UCSD-AML1 (cell line): ENCODE measurements around the gene CDK18.

Experiments
- DNase-seq: peaks from one replicate; lab custom pipeline; 2025; ENCODE audit not compliant: unreplicated experiment; lab: John Stamatoyannopoulos, UW

Gene CDK18

DNA sequence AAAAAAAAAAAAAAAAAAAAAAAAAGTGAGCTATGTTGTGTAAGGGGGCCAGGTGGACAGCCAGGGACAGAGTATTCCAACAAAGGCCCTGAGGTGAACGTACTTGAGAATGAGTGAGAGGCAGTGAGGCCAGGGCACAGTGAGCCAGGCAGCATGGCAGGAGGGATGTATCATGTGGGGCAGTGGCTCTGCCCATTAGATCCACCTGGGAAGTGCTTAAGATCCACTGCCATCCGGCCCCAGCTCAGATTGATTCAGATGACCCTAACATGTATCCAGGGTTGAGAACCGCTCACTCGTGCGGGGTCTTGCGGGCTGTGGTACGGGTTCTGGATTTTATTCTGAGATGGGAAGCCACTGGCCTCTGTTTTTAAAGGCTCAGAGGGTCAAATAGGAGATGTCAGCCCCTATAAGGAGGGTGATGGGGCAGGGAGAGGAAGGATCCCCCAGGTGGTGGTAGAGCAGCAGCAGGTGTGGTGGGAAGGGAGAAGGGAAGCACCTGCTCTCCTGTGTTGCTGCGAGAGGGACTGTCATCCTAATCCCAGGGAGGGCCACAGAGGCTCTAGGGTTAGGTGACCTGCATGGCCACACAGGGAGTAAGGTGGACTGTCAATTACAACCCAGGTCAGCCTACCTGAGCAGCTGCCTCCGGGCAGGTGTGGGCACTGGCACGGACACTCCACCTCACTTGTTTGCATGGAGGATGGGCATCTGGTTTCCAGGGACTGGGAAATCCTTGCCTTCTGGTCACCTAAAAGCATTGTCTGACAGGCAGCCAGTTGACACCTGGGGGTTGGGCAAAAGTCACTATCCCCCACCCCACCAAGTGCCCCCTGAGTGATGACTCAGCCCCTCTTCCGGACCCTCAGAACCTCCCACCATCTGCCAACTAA lies 31.6 kb downstream of the CDK18 start:
- no peak for DNase-seq

DNA sequence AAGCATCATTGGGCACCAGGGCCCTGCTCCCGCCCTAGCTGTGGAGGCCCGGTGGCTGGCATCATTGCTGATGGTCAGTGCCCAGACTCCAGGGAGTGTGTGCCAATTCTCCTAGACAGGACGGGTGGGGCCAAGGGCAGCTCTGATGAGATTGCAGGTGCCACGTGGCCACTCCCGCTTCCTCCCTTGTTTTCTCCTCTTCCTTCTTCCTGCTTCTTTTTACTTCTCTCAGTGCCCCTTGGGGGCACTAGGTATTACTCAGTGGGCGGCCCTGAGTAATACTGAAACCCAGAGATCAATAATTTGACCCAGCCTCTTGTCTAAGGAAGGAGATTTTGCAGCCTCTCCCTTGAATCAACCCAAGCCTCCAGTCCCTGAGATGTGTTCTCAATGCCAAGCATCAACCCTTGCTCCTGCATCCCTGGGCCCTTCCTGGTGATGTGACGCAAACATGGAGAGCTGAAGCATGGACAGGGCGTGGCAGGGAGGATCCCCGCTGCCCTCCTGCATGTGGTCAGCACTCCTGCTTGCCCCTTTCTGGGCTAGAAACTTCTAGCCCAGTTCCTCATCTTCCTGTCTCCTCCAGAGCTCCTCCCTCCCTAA lies 32.4 kb downstream of the CDK18 start:
- DNase-seq = no peak

DNA sequence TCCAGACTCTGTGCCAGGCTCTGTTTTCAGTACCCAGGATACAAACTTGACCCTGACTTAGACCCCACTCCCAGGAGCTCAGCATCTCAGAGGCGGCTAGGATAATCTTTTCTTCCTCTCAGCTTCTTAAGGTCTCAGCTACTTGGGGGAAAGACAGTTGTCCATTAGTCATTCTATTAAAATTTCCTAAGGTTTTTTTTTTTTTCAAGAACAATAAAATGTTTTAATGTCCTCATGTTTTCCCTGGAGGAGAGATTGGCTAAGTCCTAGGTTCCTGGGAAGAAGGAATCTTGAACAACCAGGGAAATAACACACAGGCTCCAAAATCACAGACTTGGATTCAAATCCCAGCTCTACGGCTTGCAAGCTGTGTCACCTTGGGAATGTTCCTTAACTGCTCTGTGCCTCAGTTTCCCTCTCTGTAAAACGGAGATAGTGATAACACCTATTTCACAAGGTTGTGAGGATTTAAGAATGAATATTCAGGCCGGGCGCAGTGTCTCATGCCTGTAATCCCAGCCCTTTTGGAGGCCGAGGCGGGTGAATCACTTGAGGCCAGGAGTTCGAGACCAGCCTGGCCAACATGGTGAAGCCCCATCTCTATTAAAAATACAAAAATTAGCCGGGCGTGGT lies 33.0 kb downstream of the CDK18 start:
- DNase-seq = no peak

DNA sequence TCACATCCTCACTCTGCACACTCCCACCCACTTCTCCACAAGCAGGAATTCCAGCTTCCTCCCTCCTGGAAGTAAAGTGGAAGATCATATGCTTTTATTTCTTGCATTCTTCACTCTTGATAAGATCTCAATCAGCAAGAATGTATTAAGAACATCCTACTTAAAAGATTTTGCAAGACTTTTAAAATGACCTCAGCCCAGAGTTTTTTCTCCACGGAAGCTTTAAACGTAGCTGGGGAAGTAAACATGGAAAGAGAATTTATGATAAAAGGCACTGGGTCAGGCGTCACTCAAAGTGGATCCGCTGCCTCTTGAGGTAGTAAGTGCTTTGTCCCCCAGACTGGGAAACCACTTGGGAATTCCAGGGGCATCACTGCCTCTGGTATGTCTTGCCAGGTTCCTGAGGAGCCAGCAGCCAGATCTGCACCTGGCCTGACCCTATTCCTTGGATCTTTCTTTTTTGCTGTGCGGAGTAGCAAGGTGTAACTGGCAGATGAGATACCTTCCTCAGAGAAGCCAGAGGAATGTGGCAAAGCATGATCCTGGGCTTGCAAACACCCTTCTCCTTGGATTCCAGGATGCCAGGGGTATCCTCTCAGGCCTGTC lies 33.9 kb downstream of the CDK18 start:
- DNase-seq = no peak

DNA sequence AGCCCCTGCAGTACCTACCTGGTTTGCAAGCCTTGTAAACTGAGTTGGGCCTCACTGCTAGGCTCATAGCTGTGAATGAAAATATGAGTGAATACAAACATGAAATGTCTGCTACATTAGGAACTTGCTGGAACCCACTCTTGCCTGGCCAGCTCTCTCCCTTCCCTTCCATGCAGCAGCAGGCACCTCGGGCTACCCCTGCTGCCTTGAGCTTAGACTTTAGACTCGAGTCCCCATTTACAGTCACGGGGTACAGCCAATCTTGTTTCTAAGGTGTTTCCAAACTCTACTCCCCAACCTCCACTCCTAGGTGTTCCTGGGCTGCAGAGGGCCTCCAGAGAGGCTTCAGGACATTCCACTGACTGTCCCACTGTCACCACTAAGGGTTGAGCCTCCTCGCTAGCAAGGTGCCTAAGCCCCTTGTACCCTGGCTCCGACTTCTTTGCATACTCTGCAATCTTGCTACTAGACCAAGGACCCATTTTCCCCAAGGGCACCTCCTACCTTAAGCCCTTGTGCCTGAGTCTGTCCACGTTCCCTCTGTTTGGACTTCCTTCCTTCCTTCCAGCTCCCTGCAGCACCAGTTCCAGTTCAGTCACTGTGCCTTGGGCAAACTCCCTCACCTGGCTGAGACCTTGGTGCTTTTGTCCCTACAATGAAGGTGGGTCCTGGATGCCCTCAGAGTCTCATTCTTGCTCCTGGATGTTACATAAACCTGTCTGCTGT lies 36.9 kb downstream of the CDK18 start:
- DNase-seq = no peak

DNA sequence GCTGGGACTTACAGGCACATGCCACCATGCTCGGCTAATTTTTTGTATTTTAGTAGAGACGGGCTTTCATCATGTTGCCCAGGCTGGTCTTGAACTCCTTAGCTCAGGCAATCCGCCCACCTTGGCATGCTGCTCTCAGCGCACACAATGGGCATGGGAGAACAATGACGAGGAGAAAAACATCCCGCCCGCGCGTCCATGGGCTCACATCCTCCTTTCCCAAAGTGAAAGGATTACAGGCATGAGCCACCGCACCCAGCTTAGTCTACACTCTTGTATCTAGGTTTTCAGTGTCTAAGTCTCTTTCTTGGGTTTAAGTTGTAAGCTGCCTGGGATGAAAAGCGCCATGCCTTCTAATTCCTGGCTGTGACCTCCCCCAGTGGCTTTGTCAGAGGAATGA lies 37.9 kb downstream of the CDK18 start:
- DNase-seq = no peak

DNA sequence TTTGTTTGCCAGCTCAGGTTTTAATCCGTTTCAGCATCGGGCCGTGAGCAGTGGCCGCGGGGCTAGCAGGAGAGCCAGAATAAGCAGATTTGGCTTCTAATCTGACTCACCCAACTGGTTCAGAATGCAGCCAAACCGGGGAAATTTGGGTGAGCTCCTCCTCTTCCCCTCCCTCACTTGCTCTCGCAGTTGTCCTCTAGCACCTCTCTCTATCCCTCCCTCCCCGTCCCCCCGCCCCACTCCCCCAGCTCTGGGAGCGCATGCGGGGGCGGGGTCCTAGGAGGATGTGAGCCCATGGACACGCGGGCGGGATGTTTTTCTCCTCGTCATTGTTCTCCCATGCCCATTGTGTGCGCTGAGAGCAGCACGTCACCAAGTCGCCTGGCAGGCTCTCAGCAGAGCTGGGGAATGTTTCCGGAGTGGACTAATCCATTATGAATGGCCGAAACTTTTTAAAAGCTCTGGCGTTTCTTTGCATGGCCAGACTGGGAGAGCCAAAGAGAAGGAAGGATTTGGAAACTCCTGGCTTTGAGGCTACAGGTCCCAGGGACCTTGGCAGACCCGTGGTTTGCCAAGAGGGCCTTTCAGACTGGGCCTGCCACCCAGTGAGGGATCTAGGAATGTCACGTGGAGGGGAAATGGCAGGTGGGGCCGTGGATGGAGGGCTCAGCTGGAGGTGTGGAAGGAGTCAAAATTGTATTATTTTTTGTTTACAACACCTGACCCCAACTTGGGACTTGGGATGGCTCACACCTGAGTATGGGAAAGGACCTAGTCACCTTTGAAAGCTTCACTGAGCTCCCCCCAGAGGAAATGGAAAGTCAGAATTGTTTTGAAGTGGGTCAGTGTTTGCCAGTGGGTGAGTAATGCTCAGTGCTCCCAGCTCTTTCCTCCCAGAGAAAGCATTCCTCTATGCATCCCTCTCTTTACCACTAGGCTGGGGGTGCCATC lies 39.2 kb downstream of the CDK18 start:
- peak; percentile 70 for DNase-seq

DNA sequence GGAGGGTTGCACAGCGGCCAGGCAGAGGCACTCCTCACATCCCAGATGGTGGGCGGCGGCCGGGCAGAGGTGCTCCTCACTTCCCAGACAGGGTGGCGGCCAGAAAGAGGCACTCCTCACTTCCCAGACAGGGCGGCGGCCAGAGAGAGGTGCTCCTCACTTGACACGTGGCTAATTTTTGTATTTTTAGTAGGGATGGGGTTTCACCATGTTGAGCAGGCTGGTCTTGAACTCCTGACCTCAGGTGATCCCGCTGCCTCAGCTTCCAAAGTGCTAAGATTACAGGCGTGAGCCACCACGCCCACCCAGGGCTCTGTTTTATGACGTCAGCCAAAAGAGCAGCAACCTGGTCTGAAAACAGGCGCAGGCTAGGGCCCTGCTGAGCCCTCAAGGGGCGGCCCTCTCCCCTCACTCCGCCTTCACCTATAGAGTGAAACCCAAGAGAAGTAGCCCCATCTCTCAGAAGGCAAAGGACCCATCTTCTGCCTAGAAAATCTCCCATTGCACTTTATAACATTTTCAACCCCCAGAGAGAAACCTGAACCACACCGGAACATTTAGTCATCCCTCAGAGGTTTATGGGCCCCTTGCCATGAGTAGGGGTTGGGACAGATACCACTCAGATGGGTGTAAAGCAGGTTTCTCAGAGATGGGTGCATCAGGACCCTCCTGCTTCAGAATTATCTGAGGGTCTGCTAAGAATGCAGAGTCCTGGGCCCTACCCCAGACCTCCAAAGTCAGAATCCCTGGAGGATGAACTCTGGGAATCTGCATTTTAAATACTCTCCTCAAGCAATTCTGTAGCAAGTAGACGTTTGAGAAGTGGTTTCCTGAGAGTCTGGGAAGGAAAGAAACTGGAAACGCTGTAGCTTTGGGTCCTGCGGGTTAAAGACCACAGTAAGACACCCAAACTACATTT lies 40.8 kb downstream of the CDK18 start:
- no peak for DNase-seq

DNA sequence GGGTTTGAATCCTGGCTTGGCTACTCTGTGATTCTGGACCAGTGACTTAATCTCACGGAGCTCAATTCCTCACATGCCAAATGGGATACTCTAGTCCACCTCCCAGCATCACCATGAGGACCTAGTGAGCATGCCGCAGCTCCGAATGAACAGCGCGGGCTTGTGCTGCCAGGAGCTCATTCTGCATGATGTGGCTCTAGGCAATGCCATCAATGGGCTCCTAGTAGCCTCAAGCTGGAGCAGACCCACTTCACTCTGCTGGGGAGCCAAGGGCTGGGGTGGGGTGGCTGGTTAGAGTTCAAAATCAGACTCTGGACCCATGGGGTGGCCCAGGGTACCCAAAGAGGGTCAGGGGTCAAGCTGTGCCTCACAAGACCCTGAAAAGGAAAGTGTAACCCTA lies 41.5 kb downstream of the CDK18 start:
- no peak for DNase-seq

DNA sequence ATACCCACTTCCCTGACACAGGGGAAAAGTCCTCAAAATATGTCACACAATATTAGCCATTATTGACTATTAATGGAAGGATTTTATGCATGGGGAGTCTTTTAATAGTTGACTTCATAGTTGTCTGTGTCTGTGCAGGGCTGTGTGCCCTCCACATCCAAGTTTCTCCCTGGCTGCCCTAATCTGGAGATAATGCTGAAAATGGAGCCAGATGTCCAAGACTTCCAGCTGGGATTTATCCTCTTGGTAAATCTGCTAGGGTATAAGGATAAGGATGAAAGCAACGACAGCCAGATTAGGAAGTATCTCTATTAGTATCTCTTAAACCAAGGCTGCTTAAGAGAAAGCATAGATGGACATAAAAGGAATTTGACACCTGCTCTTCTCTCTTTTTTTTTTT lies 42.1 kb downstream of the CDK18 start:
- no peak for DNase-seq

DNA sequence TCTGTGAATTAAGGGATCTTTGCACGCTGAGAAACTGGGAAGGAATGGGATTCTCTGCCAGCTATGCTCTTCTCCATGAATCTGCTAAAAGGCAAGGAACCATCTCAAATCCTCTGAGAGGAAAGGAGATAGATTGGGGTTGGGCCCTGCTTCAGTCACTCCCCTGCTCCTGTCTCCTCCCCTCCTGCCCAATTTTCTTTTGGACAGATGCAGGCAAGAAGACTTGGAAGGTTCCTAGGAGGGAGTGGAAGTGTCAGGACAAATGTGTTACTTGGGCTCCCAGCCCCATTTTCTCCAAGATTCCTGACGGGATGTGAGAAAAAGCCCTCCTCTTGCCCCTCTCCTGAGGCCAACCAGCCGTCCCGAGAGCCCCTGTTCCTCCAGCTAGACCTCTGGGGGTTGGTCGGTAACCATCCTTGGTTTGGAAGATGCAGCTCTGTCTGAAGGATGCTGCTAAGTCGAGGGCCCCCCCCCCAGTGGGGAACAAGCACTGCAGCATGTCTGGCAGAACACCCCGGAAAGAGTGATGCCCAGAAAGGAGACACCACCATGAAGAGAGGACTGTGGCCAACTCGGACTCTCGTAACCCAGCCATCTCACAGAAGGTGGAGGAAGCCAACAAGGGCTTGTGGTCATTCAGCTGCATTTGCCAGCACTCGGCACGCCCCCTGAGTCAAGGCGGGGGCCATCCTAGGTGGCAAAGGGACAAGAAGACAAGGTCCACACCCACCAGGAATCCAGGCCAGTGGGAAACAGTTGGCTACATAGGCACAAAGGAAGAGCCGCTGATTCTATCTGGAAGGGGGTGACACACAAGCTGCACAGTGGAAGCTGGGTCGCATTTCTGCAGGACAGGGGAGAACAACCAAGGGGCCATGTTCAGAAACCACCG lies 43.7 kb downstream of the CDK18 start:
- DNase-seq = no peak

DNA sequence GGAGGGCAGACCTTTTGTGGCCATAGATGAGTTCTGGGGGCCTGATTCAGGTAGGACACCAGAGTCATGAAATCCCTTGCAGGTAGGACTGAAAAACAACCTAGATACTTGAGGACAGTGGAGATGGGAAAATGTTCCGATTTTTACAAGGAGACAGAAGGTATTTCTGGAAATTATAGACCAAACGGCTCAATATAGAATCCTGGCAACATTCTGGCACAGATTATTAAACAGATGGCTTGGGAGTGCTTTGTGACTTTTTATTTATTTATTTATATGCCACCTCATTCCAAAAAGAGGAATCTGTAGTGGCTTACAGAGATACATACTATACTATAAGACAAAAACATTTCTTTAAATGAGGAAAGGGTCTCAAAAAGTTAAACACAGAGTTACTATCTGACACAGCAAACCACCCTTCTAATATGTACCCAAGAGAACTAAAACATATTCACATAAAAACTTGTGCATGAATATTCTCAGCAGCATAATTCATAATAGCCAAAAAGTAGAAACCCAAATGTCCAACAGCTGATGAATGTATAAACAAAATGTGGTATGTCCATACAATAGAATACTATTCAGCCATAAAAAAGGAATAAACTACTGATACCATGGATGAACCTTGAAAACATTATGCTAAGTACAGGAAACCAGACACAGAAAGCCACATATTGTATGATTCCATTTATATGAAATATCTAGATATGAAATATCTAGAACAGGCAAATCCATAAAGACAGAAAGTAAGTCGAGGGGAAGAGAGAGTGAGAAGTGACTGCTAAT lies 49.8 kb downstream of the CDK18 start:
- DNase-seq = no peak

DNA sequence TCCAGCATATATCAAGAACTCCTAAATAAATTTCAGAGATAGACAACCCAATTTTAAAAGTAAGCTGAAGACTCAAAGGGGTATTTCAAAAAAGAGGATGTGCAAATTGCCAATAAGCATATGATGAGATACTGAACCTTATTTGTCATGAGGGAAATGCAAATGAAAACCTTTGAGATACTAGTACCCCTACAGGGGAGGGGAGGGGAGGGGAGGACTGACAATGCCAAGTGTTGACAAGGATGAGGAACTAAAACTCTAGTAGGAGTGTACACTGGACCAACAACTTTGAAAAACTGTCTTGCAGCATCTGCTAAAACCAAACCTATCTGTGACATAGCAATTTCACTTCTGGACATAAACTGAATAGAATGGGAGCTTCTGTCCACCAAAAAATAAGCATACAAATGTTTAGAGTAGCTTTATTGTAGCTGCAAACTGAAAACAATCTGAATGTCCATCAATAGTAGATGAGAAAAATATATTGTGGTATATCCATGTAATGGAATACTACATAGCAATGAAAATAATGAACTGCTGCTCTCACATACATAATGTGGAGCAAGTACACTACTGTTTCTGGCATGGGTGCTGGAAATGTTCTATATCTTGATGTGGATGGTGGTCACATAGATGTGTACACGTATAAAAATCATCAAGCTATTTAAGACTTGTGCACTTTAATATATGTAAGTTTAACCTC lies 57.2 kb downstream of the CDK18 start:
- no peak for DNase-seq

DNA sequence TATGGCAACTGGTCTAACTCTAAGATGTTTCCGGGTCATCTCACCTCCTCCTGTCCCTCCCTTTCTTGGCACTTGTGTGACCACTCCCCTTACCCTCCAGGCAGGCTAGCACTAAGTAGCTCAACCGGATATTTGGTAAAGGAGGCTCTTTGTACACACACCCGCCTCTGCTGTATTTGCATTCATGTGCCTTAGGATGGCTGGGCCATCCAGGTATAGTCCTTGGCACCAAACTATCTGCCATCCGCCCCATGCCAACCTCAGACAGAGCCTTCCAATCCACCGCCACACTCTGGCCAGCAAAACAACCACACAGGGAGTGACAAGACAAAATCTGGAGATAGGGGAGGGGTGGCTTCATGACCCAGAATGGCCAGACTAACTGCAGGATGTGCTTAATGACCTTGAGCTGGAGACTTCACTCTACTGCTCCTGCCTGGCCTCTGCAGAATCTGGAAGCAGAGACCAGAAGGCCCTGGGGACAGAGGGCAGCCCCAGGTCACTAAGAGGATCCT lies 59.5 kb downstream of the CDK18 start:
- no peak for DNase-seq

DNA sequence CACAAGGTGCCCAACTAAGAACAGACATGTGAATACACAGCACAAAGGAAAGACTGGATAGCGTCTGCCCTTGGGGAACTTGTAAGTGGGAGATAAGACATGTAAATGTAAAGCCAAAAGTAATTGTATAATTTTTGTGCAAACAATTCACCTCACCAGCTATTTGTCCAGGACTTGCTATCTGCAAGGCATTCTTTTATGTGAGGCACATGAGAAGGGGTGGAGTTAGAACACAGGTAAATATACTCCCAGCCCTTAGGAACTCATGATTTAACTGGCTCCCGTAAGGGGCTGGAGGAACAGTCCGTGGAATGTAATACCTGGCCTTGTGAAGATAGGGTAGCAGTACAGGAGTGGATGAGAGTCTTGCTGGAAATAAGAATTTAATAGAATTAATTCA lies 61.3 kb downstream of the CDK18 start:
- DNase-seq = no peak

DNA sequence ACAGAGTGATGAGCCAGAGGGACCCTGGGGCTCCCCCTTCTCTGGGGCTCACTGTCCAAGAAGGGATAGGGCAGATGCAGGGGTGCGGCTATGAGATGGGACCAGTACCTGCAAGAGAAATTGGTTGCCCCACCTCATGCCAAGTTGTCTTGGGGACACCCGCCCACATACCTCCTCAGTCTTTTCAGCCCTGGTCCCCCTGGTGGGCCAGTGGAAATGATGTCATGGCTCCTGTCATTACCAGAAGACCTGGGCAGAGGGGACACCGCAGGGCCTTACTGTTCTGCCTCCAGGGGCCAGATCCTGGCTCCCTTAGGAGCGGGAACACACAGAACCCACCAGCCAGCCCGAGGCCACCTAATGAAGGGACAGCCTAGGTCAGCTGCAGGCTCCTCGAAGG lies 63.2 kb downstream of the CDK18 start:
- DNase-seq = no peak

DNA sequence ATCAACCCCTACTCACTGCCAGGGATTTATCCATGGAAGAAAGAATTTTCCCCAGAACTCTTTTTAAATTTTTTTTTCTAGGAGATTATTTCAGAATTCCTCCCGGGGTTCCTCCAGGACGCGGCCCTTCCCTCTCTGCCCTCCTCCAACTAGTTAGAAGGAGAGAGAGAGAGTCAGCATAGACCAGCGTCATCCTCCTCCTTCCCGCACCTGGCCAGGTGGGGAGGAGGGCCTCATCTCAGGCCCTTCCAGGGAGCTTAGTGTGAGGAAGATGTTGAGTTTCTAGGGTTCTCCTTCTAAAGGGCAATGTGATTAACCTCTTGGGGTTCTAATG lies 63.6 kb downstream of the CDK18 start:
- no peak for DNase-seq
